H1 (cell line): Measurements from ENCODE around the gene NADSYN1. TPM values are rescaled to one million over a fixed set of nuclear protein-coding genes. Genes with fewer than 3 reads are reported as not detected.

Experiments
- CBX5 ChIP-seq: fragments of 300-800, 300-1000 bp; sonication (generic); IDR thresholded peaks from 2 replicates; pipeline ENCODE4 v1.7.1; 2016; ENCODE audit warnings: antibody characterized with exemption, low read length, low read depth
- CREB1 ChIP-seq: IDR thresholded peaks from 2 replicates; pipeline ENCODE4 v1.6.1; 2012; ENCODE audit warnings: inconsistent platforms
- GTF2F1 ChIP-seq: IDR thresholded peaks from 2 replicates; pipeline ENCODE4 v1.6.1; 2012; ENCODE audit warnings: low read depth, low read length, improper control_type of control experiment, borderline replicate concordance
- NANOG ChIP-seq: IDR thresholded peaks from 2 replicates; pipeline ENCODE4 v1.6.1; 2011; ENCODE audit warnings: low read length, low read depth, mild to moderate bottlenecking, inconsistent platforms; ENCODE audit not compliant: insufficient read depth, poor library complexity, severe bottlenecking
- polyA plus RNA-seq, 7 experiments: library from polyadenylated mRNA; depleted of rRNA in 3 of 7; stranded (reverse) in 5 of 7; unstranded in 2 of 7; fragments of >200 nt in 5 of 7; fragments of 200-250 nt in 2 of 7; gene quantifications; 1 replicate in 5 of 7; 2 replicates in 1 of 7; 4 replicates in 1 of 7; pipeline versions ENCODE4 v1.2.1 to v1.2.3, GENCODE V29; 2011 to 2013; ENCODE audit warnings: missing spikeins in 2 of 7, mixed read lengths in 2 of 7
- total RNA-seq: library from RNA; stranded (reverse); fragmentation: NEBNext Ultra II Directional; extraction: Animal tissue kit (Norgen Biotek cat#: 25700); gene quantifications from 2 replicates; pipeline ENCODE4 v1.2.1, GENCODE V29; 2021

Gene NADSYN1
- total and polyA plus RNA-seq, 2 of the 8 experiments (the other 6 are each of a cell fraction or from before 2014, with no cell fraction given), result 38.3 to 38.6 TPM

- TF ChIP-seq CREB1, result no peak
- TF ChIP-seq GTF2F1, result no peak
- TF ChIP-seq NANOG, result no peak
- TF ChIP-seq CBX5, result no peak
Observed at GRCh38 chr11:71450939-71451338, 2.1 kb upstream of the NADSYN1 start (continued).
